Mononuclear cell (primary cell): ENCODE results near the gene CEL. TPM values are rescaled to one million over a fixed set of nuclear protein-coding genes. Genes with fewer than 3 reads are reported as not detected.

ENCODE experiments used
- H3K27me3 ChIP-seq: 2 replicates; pipeline ENCODE4 v1.6.0; 2011; ENCODE audit warnings: low read length, control low read depth; ENCODE audit not compliant: insufficient read depth
- H3K4me1 ChIP-seq: 2 replicates; pipeline ENCODE4 v1.5.1; 2011; ENCODE audit warnings: mild to moderate bottlenecking, low read length, control low read depth; ENCODE audit not compliant: insufficient read depth
- H3K4me3 ChIP-seq: 2 replicates; pipeline ENCODE4 v1.5.1; 2011; ENCODE audit warnings: mild to moderate bottlenecking, low read length, moderate library complexity
- H3K9me3 ChIP-seq: 2 replicates; pipeline ENCODE4 v1.5.1; 2011; ENCODE audit warnings: low read depth, mild to moderate bottlenecking, control low read depth, low read length
- total RNA-seq: library from RNA; depleted of rRNA; stranded (reverse); fragments of >200 nt; gene quantifications from one replicate; pipeline ENCODE4 v1.2.3, GENCODE V29; 2012

CEL gene
- total RNA-seq, 1 donor = 0.21 TPM

- Histone ChIP-seq H3K4me1 (no peaks in the 10 kb centered on the region), H3K9me3 (peaks cover 7% of the 10 kb centered on the region), H3K4me3 (no peak overlapping the region), H3K27me3 (no peaks in the 10 kb centered on the region)
Observed at GRCh38 chr9:133098104-133098754, 36.4 kb downstream of the CEL start.

GRCh38 chr9:133098871-133099270 lies 37.1 kb downstream of the CEL start:
- H3K4me1 ChIP-seq = no peaks in the 10 kb centered on the region
- H3K4me3 ChIP-seq = no peak overlapping the region
- peaks cover 7% of the 10 kb centered on the region for H3K9me3 ChIP-seq
- H3K27me3 ChIP-seq = no peaks in the 10 kb centered on the region

DNA sequence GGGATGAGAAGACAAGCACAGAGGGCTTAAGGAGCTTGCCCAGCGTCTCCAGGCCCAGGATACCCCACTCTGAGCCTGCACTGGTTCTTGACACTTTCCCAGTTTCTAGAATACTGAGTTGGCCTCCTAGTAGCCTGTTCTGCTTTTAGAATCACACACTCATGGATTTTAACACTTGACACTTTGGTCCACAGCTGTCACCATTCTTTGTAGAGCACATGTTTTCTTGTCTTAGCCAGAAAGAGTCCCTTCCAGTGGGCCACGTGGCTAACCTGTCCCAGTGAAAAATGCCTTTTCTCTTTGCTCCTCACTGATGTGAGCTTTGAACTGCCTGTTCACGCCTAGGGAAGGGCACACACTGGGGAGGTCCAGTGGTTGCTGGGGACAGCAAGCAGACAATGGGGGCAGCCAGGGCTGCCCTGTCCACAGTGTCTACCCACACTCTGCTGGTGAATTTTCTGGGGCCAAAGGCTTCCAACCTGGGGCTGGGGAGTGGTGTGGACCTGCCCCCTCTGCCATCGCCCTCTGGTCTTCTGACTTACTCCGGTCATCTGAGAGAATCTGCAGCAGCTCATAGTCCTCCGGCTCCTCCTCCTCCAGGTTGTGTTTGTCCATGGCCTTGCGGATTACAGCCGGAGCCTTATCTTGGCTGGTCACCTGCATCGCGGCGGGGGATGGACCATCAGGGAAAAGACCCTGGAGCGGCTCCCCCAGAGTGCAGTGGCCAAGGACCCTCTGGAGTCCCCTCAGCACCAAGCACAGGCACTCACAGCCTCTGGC lies 38.1 kb downstream of the CEL start:
- peaks cover 7% of the 10 kb centered on the region for H3K9me3 ChIP-seq
- H3K4me3 ChIP-seq = no peak overlapping the region
- no peaks in the 10 kb centered on the region for H3K4me1 ChIP-seq
- no peaks in the 10 kb centered on the region for H3K27me3 ChIP-seq

DNA sequence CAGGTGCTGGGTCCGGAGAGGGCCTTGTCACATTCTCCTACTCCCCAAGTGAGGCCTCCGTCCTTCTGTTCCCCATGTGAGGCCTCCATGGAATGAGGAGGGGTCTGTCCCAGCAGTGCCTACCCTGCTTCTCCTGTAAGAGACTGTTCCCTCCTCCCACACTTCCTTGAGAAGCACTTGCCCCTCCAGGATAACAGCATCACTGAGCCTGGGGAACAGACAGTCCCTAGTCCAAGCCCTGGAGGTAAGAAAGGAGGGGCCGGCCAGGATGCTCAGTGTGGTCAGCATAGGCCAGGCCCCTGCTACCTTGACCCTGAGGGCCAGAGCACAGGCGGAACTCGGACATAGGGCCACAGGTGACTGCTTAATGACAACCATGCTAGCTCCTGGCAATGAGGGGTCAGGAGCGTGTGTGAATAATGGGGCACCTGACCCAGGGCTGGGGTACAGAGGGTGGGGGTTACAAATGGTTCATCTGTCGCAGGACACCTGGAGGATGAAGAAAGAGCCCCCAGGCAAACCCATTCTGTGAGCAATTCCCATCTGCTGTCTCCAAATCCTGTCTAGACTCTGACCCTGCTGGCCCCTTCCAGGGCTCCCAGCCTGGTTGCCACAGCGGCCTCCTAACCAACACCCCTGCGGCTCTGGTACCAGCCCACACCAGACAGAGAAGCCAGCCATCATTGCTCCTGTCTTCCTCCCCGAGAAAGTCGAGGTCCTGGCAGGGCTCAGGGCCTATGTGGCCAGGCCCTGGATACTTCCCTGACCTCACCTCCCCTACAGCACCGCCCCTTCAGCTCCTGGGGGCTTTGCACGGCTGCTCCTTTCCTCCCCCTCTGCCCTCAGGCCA lies 39.0 kb downstream of the CEL start:
- Histone ChIP-seq H3K4me1 (no peaks in the 10 kb centered on the region), H3K9me3 (peaks cover 6% of the 10 kb centered on the region), H3K27me3 (no peaks in the 10 kb centered on the region), H3K4me3 (no peak overlapping the region)

DNA sequence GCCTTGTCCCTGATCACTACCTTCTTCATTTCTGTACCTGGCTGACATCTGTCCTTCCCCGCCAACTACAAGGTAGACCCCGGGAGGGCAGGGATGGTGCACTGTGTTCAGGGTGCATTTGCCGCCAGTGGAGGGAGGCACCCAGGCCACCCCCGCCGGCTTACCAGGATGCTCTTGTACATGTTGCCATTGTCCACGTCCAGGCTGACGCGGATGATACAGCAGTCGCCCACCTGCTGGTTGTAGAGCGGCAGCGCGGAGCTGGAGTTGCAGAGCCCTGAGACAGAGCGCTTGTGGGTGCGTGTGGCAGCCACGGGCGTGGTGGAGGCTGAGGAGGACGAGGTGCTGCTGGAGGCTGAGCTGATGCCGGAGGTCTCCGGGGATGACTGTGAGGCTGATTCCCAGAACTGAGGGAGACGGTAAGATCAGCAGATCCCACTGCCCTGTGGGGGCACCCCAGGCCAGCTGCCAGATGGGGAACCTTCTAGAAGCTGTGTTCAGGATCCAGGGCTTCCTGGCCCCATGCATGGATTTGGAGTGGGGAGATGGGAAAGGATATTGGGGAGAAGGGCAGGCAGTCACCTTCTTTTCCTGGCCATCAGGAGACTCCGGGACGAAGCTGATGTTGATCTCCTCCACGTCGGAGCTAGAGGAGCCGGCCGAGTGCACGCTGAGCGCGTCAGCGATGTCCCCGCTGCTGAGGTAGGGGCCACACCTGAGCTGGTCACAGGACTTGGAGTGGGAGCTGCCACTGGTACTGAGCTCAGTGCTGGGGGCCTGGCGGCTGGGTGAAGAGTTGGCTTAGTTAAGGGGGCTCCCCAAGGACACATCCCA lies 39.8 kb downstream of the CEL start:
- no peak overlapping the region for H3K4me3 ChIP-seq
- no peaks in the 10 kb centered on the region for H3K9me3 ChIP-seq
- no peaks in the 10 kb centered on the region for H3K27me3 ChIP-seq
- H3K4me1 ChIP-seq = no peaks in the 10 kb centered on the region

GRCh38 chr9:133102190-133103021 lies 40.6 kb downstream of the CEL start:
- Histone ChIP-seq H3K9me3 (no peaks in the 10 kb centered on the region), H3K27me3 (no peaks in the 10 kb centered on the region), H3K4me1 (no peaks in the 10 kb centered on the region), H3K4me3 (no peak overlapping the region)

- no peaks in the 10 kb centered on the region for H3K9me3 ChIP-seq
- no peaks in the 10 kb centered on the region for H3K27me3 ChIP-seq
- no peaks in the 10 kb centered on the region for H3K4me1 ChIP-seq
- H3K4me3 ChIP-seq = no peak overlapping the region
Observed at GRCh38 chr9:133103183-133103986, 41.6 kb downstream of the CEL start.

- H3K4me1 ChIP-seq = no peaks in the 10 kb centered on the region
- no peaks in the 10 kb centered on the region for H3K27me3 ChIP-seq
- no peaks in the 10 kb centered on the region for H3K9me3 ChIP-seq
- no peak overlapping the region for H3K4me3 ChIP-seq
Observed at GRCh38 chr9:133103987-133104505, 42.3 kb downstream of the CEL start.

- Histone ChIP-seq H3K4me3 (no peak overlapping the region), H3K4me1 (no peaks in the 10 kb centered on the region), H3K27me3 (no peaks in the 10 kb centered on the region), H3K9me3 (no peaks in the 10 kb centered on the region)
Observed at GRCh38 chr9:133104718-133105460, 43.1 kb downstream of the CEL start.

DNA sequence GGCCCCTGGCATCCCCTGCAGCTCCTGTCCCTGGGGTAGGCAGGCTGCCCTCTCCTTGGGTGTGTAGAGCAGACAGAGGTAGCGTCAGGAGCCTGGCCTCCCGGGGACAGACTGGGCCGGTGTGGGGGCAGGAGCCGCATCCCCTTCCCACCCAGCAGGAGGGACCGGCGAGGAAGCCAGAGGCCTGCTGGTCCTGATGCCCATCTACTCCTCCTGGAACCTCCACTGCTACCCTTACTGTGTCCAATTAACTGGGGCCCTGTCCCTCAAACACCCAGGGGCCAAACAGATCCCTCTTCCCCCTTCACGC lies 43.6 kb downstream of the CEL start:
- Histone ChIP-seq H3K4me3 (no peak overlapping the region), H3K9me3 (no peaks in the 10 kb centered on the region), H3K27me3 (no peaks in the 10 kb centered on the region), H3K4me1 (no peaks in the 10 kb centered on the region)

DNA sequence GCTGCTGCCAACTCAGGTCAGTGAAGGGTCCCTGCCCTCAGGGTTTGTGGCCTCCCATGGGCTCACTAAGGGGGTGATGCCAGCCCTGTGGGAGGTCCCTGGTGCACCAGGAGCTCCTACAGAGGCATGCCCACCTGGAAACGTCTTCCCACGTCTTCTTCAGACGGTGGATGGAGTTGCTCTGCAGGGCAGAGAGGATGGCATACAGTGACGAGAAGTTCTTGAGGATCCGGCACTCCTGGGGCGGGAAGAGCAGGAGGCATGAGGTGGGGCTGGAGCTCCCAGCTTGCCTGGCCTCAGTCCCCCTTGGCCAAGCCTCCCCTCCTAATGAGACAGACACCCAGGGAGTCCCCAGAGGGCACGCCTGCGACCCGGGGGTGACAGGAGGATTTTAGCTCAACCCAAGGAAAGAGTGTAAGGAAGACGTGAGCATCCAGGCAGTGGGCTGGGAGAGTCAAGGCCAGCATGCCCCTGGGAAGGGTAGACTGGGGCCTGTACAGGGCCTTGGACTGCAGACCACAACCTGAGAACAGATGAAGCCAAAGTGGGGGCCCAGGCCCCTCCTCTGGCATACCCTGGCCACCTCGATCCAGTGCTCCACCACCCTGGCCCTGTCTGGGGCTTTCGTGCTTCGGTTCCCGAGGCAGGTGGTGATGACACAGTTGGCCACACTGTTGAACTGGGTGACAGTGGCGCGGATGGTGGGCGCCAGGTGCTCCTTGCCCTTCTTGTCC lies 44.9 kb downstream of the CEL start:
- H3K4me3 ChIP-seq = no peak overlapping the region
- H3K9me3 ChIP-seq = no peaks in the 10 kb centered on the region
- H3K4me1 ChIP-seq = peaks cover 1% of the 10 kb centered on the region
- H3K27me3 ChIP-seq = no peaks in the 10 kb centered on the region

DNA sequence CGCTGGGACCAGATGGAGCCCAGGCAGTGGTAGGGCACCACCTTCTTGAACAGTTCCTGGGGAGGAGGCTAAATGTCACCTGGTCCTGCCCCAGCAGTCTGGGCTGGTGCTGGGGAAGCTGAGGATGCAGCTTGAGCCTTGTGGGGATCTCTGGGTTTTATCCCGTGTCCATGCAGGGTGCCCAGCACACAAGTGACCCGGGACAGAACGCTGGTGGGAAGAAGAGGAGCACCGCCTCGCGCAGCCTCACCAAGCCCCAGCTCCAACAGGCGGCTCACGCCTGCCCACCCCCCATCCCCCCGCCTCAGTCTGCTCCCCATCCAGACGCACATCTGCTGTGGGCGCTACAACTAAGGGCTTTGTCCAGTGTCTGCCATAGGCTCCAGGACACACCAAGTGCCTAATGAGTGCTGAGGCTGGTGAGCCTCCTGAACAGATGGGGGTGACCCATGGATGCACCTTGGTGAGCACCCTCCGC lies 45.5 kb downstream of the CEL start:
- Histone ChIP-seq H3K4me3 (no peak overlapping the region), H3K4me1 (peaks cover 7% of the 10 kb centered on the region), H3K9me3 (no peaks in the 10 kb centered on the region), H3K27me3 (no peaks in the 10 kb centered on the region)
